Muscle of leg (tissue), 11 donors: Measurements from ENCODE around the gene IER3. TPM values are rescaled to one million over a fixed set of nuclear protein-coding genes. Genes with fewer than 3 reads are reported as not detected.

Experiments used
- DNase-seq: peaks from one replicate; pipeline ENCODE4 v3.0.0; 2013
- H3K27ac ChIP-seq: one replicate; pipeline ENCODE4 v1.5.1; 2013; ENCODE audit warnings: mild to moderate bottlenecking, low read length, control low read depth
- H3K27me3 ChIP-seq: one replicate; pipeline ENCODE4 v1.6.1; 2013; ENCODE audit warnings: low read length; ENCODE audit not compliant: control insufficient read depth, insufficient read depth
- H3K36me3 ChIP-seq: one replicate; pipeline ENCODE4 v1.6.1; 2013; ENCODE audit warnings: low read length; ENCODE audit not compliant: control insufficient read depth, insufficient read depth
- H3K4me1 ChIP-seq: one replicate; pipeline ENCODE4 v1.6.1; 2013; ENCODE audit warnings: low read length; ENCODE audit not compliant: control insufficient read depth, insufficient read depth
- H3K4me3 ChIP-seq: one replicate; pipeline ENCODE4 v1.5.1; 2013; ENCODE audit warnings: low read length, control low read depth
- H3K9me3 ChIP-seq: replicated peaks from 2 replicates; pipeline ENCODE4 v1.6.1; 2013; ENCODE audit warnings: low read depth, low read length; ENCODE audit not compliant: control insufficient read depth
- WGBS: methylation state at CpG from one replicate; pipeline ENCODE4 v1.1.5; 2013; ENCODE audit warnings: missing lambda C conversion rate; ENCODE audit not compliant: insufficient coverage; 5-methylcytosine and 5-hydroxymethylcytosine counted together
- polyA plus RNA-seq, 8 donors: library from polyadenylated mRNA; unstranded; fragments of 120-200 nt; gene quantifications; one replicate each; pipeline versions ENCODE4 v1.2.1 to v1.2.3, GENCODE V29; 2013; ENCODE audit warnings: inconsistent platforms in 1 of 8, low replicate concordance in 1 of 8; ENCODE audit not compliant: insufficient read length in 8 of 8, insufficient read depth in 1 of 8
- total RNA-seq: library from RNA; stranded (reverse); fragments of 120-200 nt; gene quantifications from one replicate; pipeline ENCODE4 v1.2.4, GENCODE V29; 2013

IER3 gene
- total and polyA plus RNA-seq, 9 donors, result 5.8 to 22.6 (median 12.6) TPM

GRCh38 chr6:30705620-30706019 is 38.7 kb downstream of the IER3 start:
- H3K36me3 ChIP-seq, result peaks cover 69% of the 10 kb centered on the region
- no peaks in the 10 kb centered on the region for H3K27me3 ChIP-seq
- H3K4me1 ChIP-seq, result no peaks in the 10 kb centered on the region
- H3K4me3 ChIP-seq, result no peak overlapping the region
- WGBS, result 98% methylated on average over 4 of the region's 4 CpGs
- no peaks in the 10 kb centered on the region for H3K9me3 ChIP-seq
- H3K27ac ChIP-seq, result no peak overlapping the region
- no peak for DNase-seq

GRCh38 chr6:30703821-30704220 is 40.5 kb downstream of the IER3 start:
- 95% methylated on average over 3 of the region's 4 CpGs for WGBS
- peaks cover 66% of the 10 kb centered on the region for H3K36me3 ChIP-seq
- no peaks in the 10 kb centered on the region for H3K27me3 ChIP-seq
- no peaks in the 10 kb centered on the region for H3K4me1 ChIP-seq
- no peak for DNase-seq
- H3K9me3 ChIP-seq, result no peaks in the 10 kb centered on the region
- H3K4me3 ChIP-seq, result no peak overlapping the region
- H3K27ac ChIP-seq, result no peak overlapping the region

- 89% methylated on average over 2 of the region's 10 CpGs for WGBS
- H3K36me3 ChIP-seq, result peaks cover 59% of the 10 kb centered on the region
Observed at GRCh38 chr6:30703011-30703410, 41.3 kb downstream of the IER3 start.

GRCh38 chr6:30700340-30700739 is 44.0 kb downstream of the IER3 start:
- no peaks in the 10 kb centered on the region for H3K4me1 ChIP-seq
- 62% methylated on average over 2 of the region's 4 CpGs for WGBS

More at GRCh38 chr6:30703011-30703410, 41.3 kb downstream of the IER3 start:
- Histone ChIP-seq H3K4me3 (no peak overlapping the region), H3K27me3 (no peaks in the 10 kb centered on the region), H3K27ac (no peak overlapping the region), H3K9me3 (no peaks in the 10 kb centered on the region), H3K4me1 (no peaks in the 10 kb centered on the region)
- no peak for DNase-seq

GRCh38 chr6:30696432-30696831 is 47.9 kb downstream of the IER3 start:
- no peak for DNase-seq
- Histone ChIP-seq H3K27ac (no peak overlapping the region), H3K9me3 (no peaks in the 10 kb centered on the region), H3K27me3 (no peaks in the 10 kb centered on the region), H3K36me3 (peaks cover 9% of the 10 kb centered on the region), H3K4me3 (no peak overlapping the region), H3K4me1 (peaks cover 4% of the 10 kb centered on the region)
- WGBS, result no CpG with 5 or more reads among the region's 5 CpGs

More at GRCh38 chr6:30700340-30700739, 44.0 kb downstream of the IER3 start:
- H3K4me3 ChIP-seq, result no peak overlapping the region
- H3K27ac ChIP-seq, result no peak overlapping the region
- no peak for DNase-seq
- H3K9me3 ChIP-seq, result no peaks in the 10 kb centered on the region
- peaks cover 37% of the 10 kb centered on the region for H3K36me3 ChIP-seq
- H3K27me3 ChIP-seq, result no peaks in the 10 kb centered on the region

Other genes with a start within 250 kb of the IER3 start
- gene GNL1, start 188.1 kb downstream of the IER3 start, total RNA-seq, result 38.0 TPM
- 10 to 100 TPM; 53.6 to 80.4 (median 60.2) TPM for gene GNL1, start 188.1 kb downstream of the IER3 start, polyA plus RNA-seq
- 10.7 TPM for gene PRR3, start 187.3 kb downstream of the IER3 start, total RNA-seq
- 10 to 100 TPM; 18.2 to 25.3 (median 22.9) TPM for gene PRR3, start 187.3 kb downstream of the IER3 start, polyA plus RNA-seq
- 26.6 TPM for gene ABCF1, start 173.1 kb downstream of the IER3 start, total RNA-seq
- 10 to 100 TPM; 43.8 to 56.1 (median 51.0) TPM for gene ABCF1, start 173.1 kb downstream of the IER3 start, polyA plus RNA-seq
- 25.7 TPM for gene PPP1R10, start 127.3 kb downstream of the IER3 start, total RNA-seq
- 10 to 100 TPM; 22.4 to 32.7 (median 30.0) TPM for gene PPP1R10, start 127.3 kb downstream of the IER3 start, polyA plus RNA-seq
- gene MRPS18B, start 126.7 kb downstream of the IER3 start, total RNA-seq, result 64.3 TPM
- gene MRPS18B, start 126.7 kb downstream of the IER3 start, polyA plus RNA-seq, result 10 to 100 TPM; 49.6 to 64.4 (median 57.2) TPM
- 5.6 TPM for gene ATAT1, start 117.7 kb downstream of the IER3 start, total RNA-seq
- 10 to 100 TPM; 14.5 to 27.4 (median 21.1) TPM for gene ATAT1, start 117.7 kb downstream of the IER3 start, polyA plus RNA-seq
- 5.8 TPM for gene C6orf136, start 97.4 kb downstream of the IER3 start, total RNA-seq
- gene C6orf136, start 97.4 kb downstream of the IER3 start, polyA plus RNA-seq, result 10 to 100 TPM in 5 of 8 donors, 1 to 10 TPM in 3; 8.6 to 16.5 (median 12.6) TPM
- 18.6 TPM for gene DHX16, start 71.5 kb downstream of the IER3 start, total RNA-seq
- 10 to 100 TPM; 22.1 to 29.1 (median 24.5) TPM for gene DHX16, start 71.5 kb downstream of the IER3 start, polyA plus RNA-seq
- 19.3 TPM for gene PPP1R18, start 57.9 kb downstream of the IER3 start, total RNA-seq
- 10 to 100 TPM; 36.8 to 54.3 (median 45.4) TPM for gene PPP1R18, start 57.9 kb downstream of the IER3 start, polyA plus RNA-seq
- 7.2 TPM for gene NRM, start 53.6 kb downstream of the IER3 start, total RNA-seq
- 10 to 100 TPM; 34.4 to 49.7 (median 37.8) TPM for gene NRM, start 53.6 kb downstream of the IER3 start, polyA plus RNA-seq
- 9.6 TPM for gene MDC1, start 27.3 kb downstream of the IER3 start, total RNA-seq
- 10 to 100 TPM; 21.0 to 34.6 (median 25.5) TPM for gene MDC1, start 27.3 kb downstream of the IER3 start, polyA plus RNA-seq
- 403 TPM for gene TUBB, start 24.2 kb downstream of the IER3 start, total RNA-seq
- 1,000 to 10,000 TPM in 3 of 8 donors, 100 to 1,000 TPM in 5; 686 to 1,098 (median 967) TPM for gene TUBB, start 24.2 kb downstream of the IER3 start, polyA plus RNA-seq
- gene FLOT1, start 1.9 kb downstream of the IER3 start, total RNA-seq, result 84.5 TPM
- 100 to 1,000 TPM in 6 of 8 donors, 10 to 100 TPM in 2; 94.9 to 113 (median 107) TPM for gene FLOT1, start 1.9 kb downstream of the IER3 start, polyA plus RNA-seq
- 42.4 TPM for gene DDR1, start 140.0 kb upstream of the IER3 start, total RNA-seq
- gene DDR1, start 140.0 kb upstream of the IER3 start, polyA plus RNA-seq, result 10 to 100 TPM; 55.2 to 87.4 (median 70.1) TPM
- 15.5 TPM for gene GTF2H4, start 163.7 kb upstream of the IER3 start, total RNA-seq
- 10 to 100 TPM; 22.0 to 26.5 (median 24.1) TPM for gene GTF2H4, start 163.7 kb upstream of the IER3 start, polyA plus RNA-seq
- 23.4 TPM for gene VARS2, start 169.7 kb upstream of the IER3 start, total RNA-seq
- gene VARS2, start 169.7 kb upstream of the IER3 start, polyA plus RNA-seq, result 10 to 100 TPM; 20.1 to 34.8 (median 27.7) TPM
- not detected for gene SFTA2, start 187.6 kb upstream of the IER3 start, total RNA-seq
- under 1 TPM in 3 of 8 donors, not detected in 5; 0.37 to 0.66 (median 0.47) TPM for gene SFTA2, start 187.6 kb upstream of the IER3 start, polyA plus RNA-seq
- gene MUCL3, start 196.4 kb upstream of the IER3 start, total RNA-seq, result not detected
- under 1 TPM in 2 of 8 donors, not detected in 6; 0.05 to 0.15 TPM for gene MUCL3, start 196.4 kb upstream of the IER3 start, polyA plus RNA-seq
- gene MUC21, start 239.2 kb upstream of the IER3 start, total RNA-seq, result not detected
- under 1 TPM in 1 of 8 donors, not detected in 7; 0.25 TPM for gene MUC21, start 239.2 kb upstream of the IER3 start, polyA plus RNA-seq